ENCODE results near the gene ERLIN1.
"Not testable (repeated sequence)": the region's sequence is repeated elsewhere in the genome, so short reads cannot be mapped to it uniquely, and the experiment has no call there.

Gene ERLIN1

DNA sequence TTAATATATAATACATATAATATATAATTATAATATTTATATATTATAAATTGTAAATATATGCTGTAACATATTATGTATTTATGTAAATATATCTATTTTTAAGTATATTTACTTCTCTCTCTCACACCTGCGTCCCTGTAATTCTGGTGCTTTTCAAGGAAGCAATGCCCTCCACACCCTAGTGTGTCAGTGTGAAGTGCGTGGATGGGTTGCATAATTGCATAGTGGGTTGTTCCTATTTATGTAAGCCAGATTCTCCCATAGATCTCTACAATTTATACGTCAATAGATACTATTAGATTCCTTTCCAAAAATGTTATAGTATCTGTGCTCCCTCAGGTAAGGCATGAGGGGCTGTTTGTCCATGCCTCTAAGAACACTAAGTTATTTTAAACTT, 54.3 kb downstream of the ERLIN1 start:
- Mint-ChIP-seq H3K27me3 (peaks cover 22% of the 10 kb centered on the region), H3K4me3 (no peak overlapping the region), H3K9me3 (peaks cover 3% of the 10 kb centered on the region), H3K27ac (no peak overlapping the region), H3K4me1 (ENCODE audit: low read depth) (no peaks in the 10 kb centered on the region), H3K36me3 (ENCODE audit: low read depth) (no peaks in the 10 kb centered on the region)

DNA sequence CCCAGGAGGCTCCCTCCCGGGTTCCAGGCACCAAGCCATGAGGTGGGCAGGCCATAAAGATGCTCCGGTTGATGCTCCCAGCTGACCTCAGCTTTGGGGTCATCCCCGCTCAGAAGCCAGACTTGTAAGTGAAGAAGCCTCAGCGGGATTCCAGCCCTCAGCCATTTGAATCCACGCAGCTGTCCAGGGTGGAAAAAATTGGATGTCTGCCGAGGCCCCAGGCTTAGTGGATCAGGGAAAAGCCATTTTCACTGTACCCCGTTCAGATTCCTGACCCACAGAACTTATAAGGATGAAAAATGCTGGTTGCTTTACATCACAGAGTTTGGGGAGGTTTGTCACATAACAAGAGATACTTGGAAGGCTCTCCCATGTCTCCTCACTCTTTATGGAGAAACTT, 55.0 kb downstream of the ERLIN1 start:
- H3K27me3 Mint-ChIP-seq = peaks cover 17% of the 10 kb centered on the region
- H3K9me3 Mint-ChIP-seq = peaks cover 3% of the 10 kb centered on the region
- no peaks in the 10 kb centered on the region for H3K36me3 Mint-ChIP-seq (ENCODE audit: low read depth)
- no peak overlapping the region for H3K4me3 Mint-ChIP-seq
- no peaks in the 10 kb centered on the region for H3K4me1 Mint-ChIP-seq (ENCODE audit: low read depth)
- no peak overlapping the region for H3K27ac Mint-ChIP-seq

GRCh38 chr10:100129424-100129823, 56.4 kb downstream of the ERLIN1 start:
- Mint-ChIP-seq H3K36me3 (ENCODE audit: low read depth) (no peaks in the 10 kb centered on the region), H3K9me3 (peaks cover 3% of the 10 kb centered on the region), H3K27ac (no peak overlapping the region), H3K4me1 (ENCODE audit: low read depth) (no peaks in the 10 kb centered on the region), H3K4me3 (no peak overlapping the region), H3K27me3 (peaks cover 17% of the 10 kb centered on the region)

GRCh38 chr10:100128951-100129350, 56.9 kb downstream of the ERLIN1 start:
- no peaks in the 10 kb centered on the region for H3K36me3 Mint-ChIP-seq (ENCODE audit: low read depth)
- no peak overlapping the region for H3K27ac Mint-ChIP-seq
- no peak overlapping the region for H3K4me3 Mint-ChIP-seq
- H3K27me3 Mint-ChIP-seq = peaks cover 17% of the 10 kb centered on the region
- H3K9me3 Mint-ChIP-seq = peaks cover 3% of the 10 kb centered on the region
- H3K4me1 Mint-ChIP-seq (ENCODE audit: low read depth) = no peaks in the 10 kb centered on the region

- H3K27me3 Mint-ChIP-seq = peaks cover 11% of the 10 kb centered on the region
Observed at GRCh38 chr10:100125335-100125734, 60.5 kb downstream of the ERLIN1 start.

DNA sequence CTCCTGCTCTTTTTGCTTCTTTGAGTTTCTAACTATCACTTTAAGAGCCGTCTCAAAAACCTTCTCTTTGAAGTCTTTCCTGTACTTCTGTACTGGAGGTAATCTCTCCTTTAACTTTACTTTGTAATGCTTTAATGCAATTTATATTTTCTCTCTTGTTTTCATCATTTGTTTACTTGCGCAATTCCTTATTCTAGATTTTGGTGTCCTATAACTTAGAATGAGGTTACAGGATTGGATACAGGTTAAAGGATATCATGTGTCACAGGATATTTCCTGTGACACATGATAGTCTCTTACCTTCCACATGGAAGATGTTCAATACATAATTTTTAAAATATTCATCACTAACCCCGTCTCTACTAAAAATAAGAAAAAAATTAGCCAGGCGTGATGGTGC, 61.7 kb downstream of the ERLIN1 start:
- no peak overlapping the region for H3K4me3 Mint-ChIP-seq
- no peaks in the 10 kb centered on the region for H3K9me3 Mint-ChIP-seq
- H3K4me1 Mint-ChIP-seq (ENCODE audit: low read depth) = peaks cover 6% of the 10 kb centered on the region
- H3K27ac Mint-ChIP-seq = no peak overlapping the region
- H3K27me3 Mint-ChIP-seq = peaks cover 13% of the 10 kb centered on the region
- no peaks in the 10 kb centered on the region for H3K36me3 Mint-ChIP-seq (ENCODE audit: low read depth)

More at GRCh38 chr10:100125335-100125734, 60.5 kb downstream of the ERLIN1 start:
- H3K9me3 Mint-ChIP-seq; H3K4me3 Mint-ChIP-seq; H3K27ac Mint-ChIP-seq; H3K4me1 Mint-ChIP-seq (ENCODE audit: low read depth); H3K36me3 Mint-ChIP-seq (ENCODE audit: low read depth): not testable (repeated sequence)

DNA sequence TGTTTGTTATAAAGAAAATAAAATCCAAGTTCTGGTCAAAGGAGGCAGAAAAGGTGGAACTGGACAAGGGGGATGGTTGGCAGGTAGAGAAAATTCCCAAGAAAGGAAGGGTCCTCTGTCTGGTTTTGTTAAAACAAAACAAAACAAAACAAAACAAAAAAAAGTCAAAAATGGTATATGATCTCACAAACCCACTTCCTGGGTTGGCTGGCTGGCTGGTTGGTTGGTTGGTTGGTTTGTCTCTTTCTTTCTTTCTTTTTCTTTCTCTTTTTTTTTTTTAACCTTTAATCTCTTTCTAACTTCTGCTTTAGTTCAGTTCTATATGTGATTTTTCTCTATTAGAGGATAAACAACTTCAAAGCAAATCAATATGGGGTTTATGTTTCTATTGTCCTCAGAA, 63.0 kb downstream of the ERLIN1 start:
- H3K27ac Mint-ChIP-seq = no peak overlapping the region
- no peaks in the 10 kb centered on the region for H3K9me3 Mint-ChIP-seq
- H3K36me3 Mint-ChIP-seq (ENCODE audit: low read depth) = no peaks in the 10 kb centered on the region
- H3K27me3 Mint-ChIP-seq = peaks cover 13% of the 10 kb centered on the region
- peaks cover 6% of the 10 kb centered on the region for H3K4me1 Mint-ChIP-seq (ENCODE audit: low read depth)
- no peak overlapping the region for H3K4me3 Mint-ChIP-seq

- Mint-ChIP-seq H3K36me3 (ENCODE audit: low read depth) (no peaks in the 10 kb centered on the region), H3K27ac (no peak overlapping the region), H3K9me3 (no peaks in the 10 kb centered on the region), H3K4me1 (ENCODE audit: low read depth) (peaks cover 6% of the 10 kb centered on the region), H3K27me3 (peaks cover 25% of the 10 kb centered on the region), H3K4me3 (no peak overlapping the region)
Observed at GRCh38 chr10:100120550-100120949, 65.3 kb downstream of the ERLIN1 start.

DNA sequence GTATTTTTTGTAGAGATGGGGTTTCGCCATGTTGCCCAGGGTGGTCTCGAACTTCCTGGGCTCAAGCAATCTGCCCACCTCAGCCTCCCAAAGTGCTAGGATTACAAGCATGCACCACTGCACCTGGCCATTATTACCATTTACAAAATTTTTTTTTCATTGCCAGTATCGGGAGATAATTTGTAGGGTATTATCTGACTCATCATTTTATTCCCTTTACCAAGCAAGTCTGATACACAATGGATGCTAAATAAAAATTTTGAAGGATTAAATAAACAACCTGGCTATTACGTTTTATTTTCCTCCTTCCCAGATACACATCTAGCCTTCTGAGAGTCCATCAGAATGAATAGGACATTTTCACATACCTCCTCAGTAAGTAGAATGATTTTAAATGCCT, 66.1 kb downstream of the ERLIN1 start:
- Mint-ChIP-seq H3K9me3 (no peaks in the 10 kb centered on the region), H3K36me3 (ENCODE audit: low read depth) (no peaks in the 10 kb centered on the region), H3K4me1 (ENCODE audit: low read depth) (peaks cover 6% of the 10 kb centered on the region), H3K4me3 (no peak overlapping the region), H3K27ac (no peak overlapping the region), H3K27me3 (peaks cover 31% of the 10 kb centered on the region)

GRCh38 chr10:100114976-100115770, 70.7 kb downstream of the ERLIN1 start:
- Mint-ChIP-seq H3K4me1 (ENCODE audit: low read depth) (no peaks in the 10 kb centered on the region), H3K4me3 (no peak overlapping the region), H3K9me3 (no peaks in the 10 kb centered on the region), H3K27me3 (peaks cover 40% of the 10 kb centered on the region), H3K27ac (no peak overlapping the region), H3K36me3 (ENCODE audit: low read depth) (no peaks in the 10 kb centered on the region)

DNA sequence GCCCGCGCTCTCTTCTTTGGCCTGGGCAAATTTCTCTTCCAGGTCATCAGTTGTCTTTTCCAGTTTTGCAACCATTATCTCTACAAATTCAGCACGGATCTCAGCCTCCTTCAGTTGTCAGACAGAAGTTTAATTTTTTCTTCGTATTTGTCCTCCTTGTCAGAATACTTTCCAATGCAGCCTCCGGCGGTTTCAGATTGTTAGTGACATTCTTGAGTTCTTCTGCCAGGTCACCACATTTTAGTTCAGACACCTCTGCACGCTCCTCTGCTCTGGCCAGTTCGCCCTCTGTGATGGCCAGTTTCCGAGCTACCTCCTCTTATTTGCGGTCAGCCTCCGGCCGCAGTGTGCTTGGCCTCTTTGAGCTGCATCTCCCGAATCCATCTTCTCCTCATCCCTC, 71.4 kb downstream of the ERLIN1 start:
- Mint-ChIP-seq H3K27ac (no peak overlapping the region), H3K4me3 (no peak overlapping the region), H3K4me1 (ENCODE audit: low read depth) (no peaks in the 10 kb centered on the region), H3K9me3 (no peaks in the 10 kb centered on the region), H3K36me3 (ENCODE audit: low read depth) (no peaks in the 10 kb centered on the region), H3K27me3 (peaks cover 39% of the 10 kb centered on the region)

- Mint-ChIP-seq H3K27ac (no peak overlapping the region), H3K27me3 (peaks cover 19% of the 10 kb centered on the region), H3K9me3 (peaks cover 3% of the 10 kb centered on the region), H3K4me3 (no peak overlapping the region), H3K36me3 (ENCODE audit: low read depth) (no peaks in the 10 kb centered on the region), H3K4me1 (ENCODE audit: low read depth) (no peaks in the 10 kb centered on the region)
Observed at GRCh38 chr10:100109670-100110069, 76.2 kb downstream of the ERLIN1 start.

- H3K9me3 Mint-ChIP-seq = peaks cover 8% of the 10 kb centered on the region
- no peak overlapping the region for H3K27ac Mint-ChIP-seq
- no peaks in the 10 kb centered on the region for H3K4me1 Mint-ChIP-seq (ENCODE audit: low read depth)
- H3K36me3 Mint-ChIP-seq (ENCODE audit: low read depth) = no peaks in the 10 kb centered on the region
- H3K4me3 Mint-ChIP-seq = no peak overlapping the region
- peaks cover 26% of the 10 kb centered on the region for H3K27me3 Mint-ChIP-seq
Observed at GRCh38 chr10:100106865-100107264, 79.0 kb downstream of the ERLIN1 start.

DNA sequence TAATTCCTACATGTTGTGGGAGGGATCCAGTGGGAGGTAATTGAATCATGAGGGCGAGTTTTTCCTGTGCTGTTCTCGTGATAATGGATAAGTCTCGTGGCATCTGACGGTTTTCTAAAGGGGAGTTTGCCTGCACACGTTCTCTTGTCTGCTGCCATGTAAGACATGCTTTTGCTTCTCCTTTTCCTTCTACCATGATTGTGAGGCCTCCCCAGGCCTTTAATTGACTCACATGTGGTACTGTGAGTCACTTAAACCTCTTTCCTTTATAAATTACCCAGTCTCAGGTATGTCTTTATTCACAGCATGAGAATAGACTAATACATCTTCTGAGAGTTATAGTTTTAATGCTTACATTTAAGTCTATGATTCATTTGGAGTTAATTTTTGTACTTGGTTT, 81.5 kb downstream of the ERLIN1 start:
- Mint-ChIP-seq H3K27me3 (peaks cover 37% of the 10 kb centered on the region), H3K9me3 (peaks cover 8% of the 10 kb centered on the region), H3K4me3 (no peak overlapping the region), H3K27ac (no peak overlapping the region), H3K4me1 (ENCODE audit: low read depth) (no peaks in the 10 kb centered on the region), H3K36me3 (ENCODE audit: low read depth) (no peaks in the 10 kb centered on the region)

DNA sequence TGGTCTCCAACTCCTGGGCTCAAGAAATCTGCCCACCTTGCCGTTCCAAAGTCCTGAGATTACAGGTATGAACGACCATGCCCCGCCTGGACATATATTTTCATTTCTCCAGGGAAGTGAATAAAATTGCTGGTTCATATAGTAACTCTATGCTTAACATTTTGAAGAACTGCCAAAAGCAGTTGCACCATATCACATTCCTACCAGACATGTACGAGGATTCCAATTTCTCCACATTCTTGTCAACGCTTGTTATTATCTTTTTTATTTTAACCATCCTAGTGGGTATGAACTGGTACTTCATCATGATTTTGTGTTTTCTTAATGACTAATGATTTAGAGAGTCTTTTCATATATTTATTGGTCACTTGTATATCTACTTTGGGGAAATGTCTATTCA, 82.2 kb downstream of the ERLIN1 start:
- Mint-ChIP-seq H3K27ac (no peak overlapping the region), H3K36me3 (ENCODE audit: low read depth) (no peaks in the 10 kb centered on the region), H3K9me3 (peaks cover 8% of the 10 kb centered on the region), H3K27me3 (peaks cover 37% of the 10 kb centered on the region), H3K4me1 (ENCODE audit: low read depth) (no peaks in the 10 kb centered on the region), H3K4me3 (no peak overlapping the region)

All from stimulated activated naive CD8-positive, alpha-beta T cell treated with anti-CD3 and anti-CD28 coated beads, Interleukin-15, Interleukin-2, amounts not matched to agents 100 ng/mL and 50 ng/mL, for 24 hours (primary cell).